ENCODE measurements around the gene ATP5IF1. TPM values are rescaled to one million over a fixed set of nuclear protein-coding genes. Genes with fewer than 3 reads are reported as not detected.

Gene ATP5IF1
- total RNA-seq, 2 donors from 2014 or later = 147 to 163 TPM

- Mint-ChIP-seq H3K4me3 (peak overlapping the region; percentile 57 to 62), H3K27me3 (ENCODE audit: low read depth) (no peaks in the 10 kb centered on the region), H3K4me1 (ENCODE audit: low read depth) (peaks cover 71% of the 10 kb centered on the region), H3K9me3 (no peaks in the 10 kb centered on the region), H3K27ac (peak overlapping the region; percentile 48), H3K36me3 (ENCODE audit: insufficient read depth in 2 of 2) (peaks cover 0 to 3% of the 10 kb centered on the region in 2 donors)
- ATAC-seq (replicated peaks in 1 of 2) = no peak
- DNase-seq = no peak
Measured at GRCh38 chr1:28244549-28245251, 8.8 kb downstream of the ATP5IF1 start.

DNA sequence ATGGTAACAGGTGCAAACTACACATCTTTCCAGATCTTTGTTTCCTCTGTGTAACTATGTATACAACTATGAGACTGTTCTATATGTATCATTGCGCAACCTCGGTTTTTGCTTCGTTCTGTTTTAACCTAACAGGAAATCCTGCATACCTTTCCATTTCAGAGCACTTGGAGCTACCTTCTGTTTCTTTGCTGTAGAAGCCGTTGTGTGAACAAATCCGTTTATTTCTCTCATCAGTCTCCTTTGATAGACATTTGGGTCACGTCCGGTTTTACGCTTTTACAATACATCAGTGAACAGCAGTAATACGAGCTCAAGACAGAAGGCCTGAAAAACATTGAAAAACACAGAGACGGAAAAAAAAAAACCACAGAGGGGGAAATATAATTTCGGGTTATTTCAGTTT lies 10.5 kb downstream of the ATP5IF1 start:
- Mint-ChIP-seq H3K4me1 (ENCODE audit: low read depth) (peaks cover 71% of the 10 kb centered on the region), H3K9me3 (no peaks in the 10 kb centered on the region), H3K4me3 (peak overlapping the region; percentile 96 to 98), H3K36me3 (ENCODE audit: insufficient read depth in 2 of 2) (peaks cover 0 to 1% of the 10 kb centered on the region in 2 donors), H3K27ac (peak overlapping the region; percentile 97), H3K27me3 (ENCODE audit: low read depth) (no peaks in the 10 kb centered on the region)
- peak; percentile 28 to 29 for ATAC-seq (replicated peaks in 1 of 2)
- DNase-seq = peak; percentile 35 to 66

- Mint-ChIP-seq H3K36me3 (ENCODE audit: insufficient read depth in 2 of 2) (peaks cover 0 to 1% of the 10 kb centered on the region in 2 donors), H3K4me3 (peak overlapping the region; percentile 96 to 98), H3K27me3 (ENCODE audit: low read depth) (no peaks in the 10 kb centered on the region), H3K9me3 (no peaks in the 10 kb centered on the region), H3K27ac (peak overlapping the region; percentile 97), H3K4me1 (ENCODE audit: low read depth) (peaks cover 66% of the 10 kb centered on the region)
- ATAC-seq (replicated peaks in 1 of 2) (no peak), DNase-seq (no peak)
Measured at GRCh38 chr1:28247612-28248272, 11.8 kb downstream of the ATP5IF1 start.

- Mint-ChIP-seq H3K27me3 (ENCODE audit: low read depth) (no peaks in the 10 kb centered on the region), H3K4me3 (peak overlapping the region; percentile 96 to 98), H3K9me3 (no peaks in the 10 kb centered on the region), H3K27ac (peak overlapping the region; percentile 97), H3K4me1 (ENCODE audit: low read depth) (peaks cover 61% of the 10 kb centered on the region), H3K36me3 (ENCODE audit: insufficient read depth in 2 of 2) (peaks cover 0 to 1% of the 10 kb centered on the region in 2 donors)
- DNase-seq (peak; percentile 79 to 87), ATAC-seq (replicated peaks in 1 of 2) (peak; percentile 26 to 28)
Measured at GRCh38 chr1:28248273-28249012, 12.5 kb downstream of the ATP5IF1 start.

- H3K4me1 Mint-ChIP-seq (ENCODE audit: low read depth) = peaks cover 53% of the 10 kb centered on the region
- ATAC-seq (replicated peaks in 1 of 2) (peak; percentile 33 to 36), DNase-seq (peak; percentile 53)
- H3K36me3 Mint-ChIP-seq (ENCODE audit: insufficient read depth in 2 of 2) = peaks cover 0 to 1% of the 10 kb centered on the region in 2 donors
- H3K27ac Mint-ChIP-seq = peak overlapping the region; percentile 97
- H3K4me3 Mint-ChIP-seq = peak overlapping the region; percentile 96 to 98
- H3K9me3 Mint-ChIP-seq = no peaks in the 10 kb centered on the region
- no peaks in the 10 kb centered on the region for H3K27me3 Mint-ChIP-seq (ENCODE audit: low read depth)
Measured at GRCh38 chr1:28249013-28249865, 13.3 kb downstream of the ATP5IF1 start.

DNA sequence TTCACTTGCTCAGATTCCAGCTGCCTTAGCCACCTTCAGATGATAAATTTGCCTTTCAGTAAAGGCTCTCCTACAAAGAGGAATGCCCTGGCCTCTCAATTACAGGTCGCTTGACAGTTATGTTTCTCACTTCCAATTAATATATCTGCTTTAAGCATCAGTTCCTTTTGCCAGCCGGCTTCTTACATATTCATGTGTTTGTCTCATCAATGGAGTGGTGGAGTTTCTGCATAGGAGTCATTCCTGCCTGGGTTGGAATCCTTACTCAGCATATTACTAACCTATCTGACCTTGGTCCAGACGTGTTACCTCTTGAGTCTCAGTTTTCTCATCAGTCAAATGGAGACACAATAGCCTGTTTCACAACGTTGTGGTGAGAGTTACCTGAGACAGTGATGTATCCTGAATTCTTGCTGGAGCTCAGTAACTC lies 14.0 kb downstream of the ATP5IF1 start:
- H3K27ac Mint-ChIP-seq = peak overlapping the region; percentile 97
- DNase-seq (no peak), ATAC-seq (replicated peaks in 1 of 2) (no peak)
- H3K9me3 Mint-ChIP-seq = no peaks in the 10 kb centered on the region
- H3K4me1 Mint-ChIP-seq (ENCODE audit: low read depth) = peaks cover 46% of the 10 kb centered on the region
- H3K27me3 Mint-ChIP-seq (ENCODE audit: low read depth) = no peaks in the 10 kb centered on the region
- peak overlapping the region in 1 of 2 donors; percentile 31 for H3K4me3 Mint-ChIP-seq
- H3K36me3 Mint-ChIP-seq (ENCODE audit: insufficient read depth in 2 of 2) = peaks cover 0 to 1% of the 10 kb centered on the region in 2 donors

DNA sequence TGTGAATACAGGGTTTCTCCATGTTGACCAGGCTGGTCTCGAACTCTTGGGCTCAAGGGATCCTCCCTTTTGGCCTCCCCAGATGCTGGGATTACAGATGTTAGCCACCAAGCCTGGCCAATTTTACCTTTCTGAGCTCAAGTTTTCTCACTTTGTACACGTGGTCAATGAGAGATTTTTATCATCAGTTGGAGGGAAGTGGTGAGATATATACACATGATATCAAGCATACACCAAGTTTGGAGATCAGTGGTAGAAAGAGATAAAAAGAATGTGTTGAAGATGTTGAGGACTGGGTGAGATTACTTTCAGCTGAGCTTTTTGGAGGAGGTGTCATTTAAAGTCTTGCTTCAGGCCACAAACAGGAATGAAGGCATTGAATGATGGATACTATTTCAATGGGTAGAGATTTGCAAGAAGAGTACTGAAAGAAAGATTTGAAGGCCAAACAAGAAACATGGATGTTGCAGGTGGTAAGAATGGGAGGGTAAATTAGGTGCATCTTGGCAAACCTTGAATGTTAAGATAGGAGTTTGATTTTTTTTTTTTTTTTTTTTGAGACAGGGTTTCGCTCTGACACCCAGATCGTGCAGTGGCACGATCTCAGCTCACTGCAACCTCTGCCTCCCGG lies 20.4 kb downstream of the ATP5IF1 start:
- Mint-ChIP-seq H3K9me3 (peaks cover 2% of the 10 kb centered on the region in 2 donors), H3K36me3 (ENCODE audit: insufficient read depth in 2 of 2) (peaks cover 10 to 12% of the 10 kb centered on the region in 2 donors), H3K4me1 (ENCODE audit: low read depth) (peaks cover 47% of the 10 kb centered on the region), H3K27me3 (ENCODE audit: low read depth) (no peaks in the 10 kb centered on the region), H3K4me3 (peak overlapping the region; percentile 49 to 64), H3K27ac (peak overlapping the region; percentile 53)
- peak; percentile 31 to 37 for ATAC-seq (replicated peaks in 1 of 2)
- DNase-seq = peak in 1 of 2 donors; percentile 25

DNA sequence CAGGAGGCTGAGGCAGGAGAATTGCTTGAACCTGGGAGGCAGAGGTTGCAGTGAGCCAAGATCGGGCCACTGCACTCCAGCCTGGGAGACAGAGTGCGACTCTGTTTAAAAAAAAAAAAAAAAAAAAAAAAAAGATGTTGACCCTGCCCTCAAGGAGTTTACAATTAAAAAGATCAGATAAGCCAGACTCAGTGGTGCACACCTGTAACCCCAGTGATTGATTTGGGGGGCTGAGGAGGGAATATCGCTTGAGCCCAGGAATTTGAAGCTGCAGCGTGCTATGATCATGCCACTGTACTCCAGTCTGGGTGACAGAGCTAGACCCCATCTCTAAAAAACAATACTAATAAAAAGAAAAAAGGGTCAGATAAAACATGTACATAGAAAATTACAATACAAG lies 21.8 kb downstream of the ATP5IF1 start:
- Mint-ChIP-seq H3K27me3 (ENCODE audit: low read depth) (no peaks in the 10 kb centered on the region), H3K4me1 (ENCODE audit: low read depth) (peaks cover 59% of the 10 kb centered on the region), H3K36me3 (ENCODE audit: insufficient read depth in 2 of 2) (peaks cover 11 to 14% of the 10 kb centered on the region in 2 donors), H3K9me3 (peaks cover 2% of the 10 kb centered on the region in 2 donors), H3K27ac (peak overlapping the region; percentile 83), H3K4me3 (peak overlapping the region; percentile 85 to 89)
- DNase-seq (no peak), ATAC-seq (replicated peaks in 1 of 2) (no peak)

DNA sequence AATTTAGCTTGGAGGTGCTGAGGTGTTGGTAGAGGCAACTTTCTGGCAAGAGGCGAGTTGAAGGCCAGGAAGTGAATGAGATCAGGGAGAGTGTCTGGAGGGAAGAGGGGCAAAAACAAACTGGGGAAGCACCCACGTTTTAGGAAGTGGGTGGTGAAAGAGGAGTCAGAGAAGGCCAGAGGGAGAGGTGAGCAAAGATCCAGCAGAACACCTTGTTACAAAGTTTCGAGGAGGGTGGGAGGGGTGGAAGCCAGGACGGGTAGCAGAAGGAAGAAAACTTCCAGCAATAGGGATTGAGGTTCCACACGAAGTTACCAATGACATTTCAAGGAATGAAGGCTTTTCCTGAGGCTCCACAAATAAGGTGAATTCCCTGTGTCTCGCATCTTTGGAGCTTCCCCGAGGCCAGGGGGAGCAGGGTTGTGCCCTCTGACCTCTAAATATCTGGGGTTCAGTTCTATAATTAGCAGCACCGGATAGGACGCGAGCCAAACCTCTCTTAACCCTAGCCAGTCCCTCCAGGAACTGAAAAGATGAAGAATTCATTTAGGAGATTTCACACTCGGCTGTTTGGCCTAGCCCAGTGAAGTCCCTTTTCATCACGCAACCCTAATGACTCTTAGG lies 22.8 kb downstream of the ATP5IF1 start:
- Mint-ChIP-seq H3K36me3 (ENCODE audit: insufficient read depth in 2 of 2) (peaks cover 12 to 14% of the 10 kb centered on the region in 2 donors), H3K4me1 (ENCODE audit: low read depth) (peaks cover 69% of the 10 kb centered on the region)
- ATAC-seq (replicated peaks in 1 of 2) = no peak

GRCh38 chr1:28259252-28259933 lies 23.5 kb downstream of the ATP5IF1 start, which contains the start of gene SESN2:
TSS of gene SESN2 (plus strand) at chr1:28259518. CDS start at chr1:28259848, 330 bp downstream.
- Mint-ChIP-seq H3K4me1 (ENCODE audit: low read depth) (peaks cover 69% of the 10 kb centered on the region), H3K27ac (peak within 1 kb of the TSS; percentile 83), H3K9me3 (peaks cover 2% of the 10 kb centered on the region in 2 donors), H3K36me3 (ENCODE audit: insufficient read depth in 2 of 2) (peaks cover 12 to 14% of the 10 kb centered on the region in 2 donors), H3K27me3 (ENCODE audit: low read depth) (no peaks in the 10 kb centered on the region), H3K4me3 (peak within 1 kb of the TSS; percentile 85 to 89)
- ATAC-seq (replicated peaks in 1 of 2) (peak; percentile 91 to 92), DNase-seq (peak; percentile 100)

More for the DNA sequence above, 22.8 kb downstream of the ATP5IF1 start:
- H3K9me3 Mint-ChIP-seq = peaks cover 2% of the 10 kb centered on the region in 2 donors
- peak in 1 of 2 donors; percentile 42 for DNase-seq
- H3K27me3 Mint-ChIP-seq (ENCODE audit: low read depth) = no peaks in the 10 kb centered on the region
- peak overlapping the region; percentile 85 to 89 for H3K4me3 Mint-ChIP-seq
- H3K27ac Mint-ChIP-seq = peak overlapping the region; percentile 83

Measured in activated T-cell treated with anti-CD3 and anti-CD28 coated beads, Interleukin-2, amount 50 U/mL, for 72 hours (primary cell).